K562 (cell line): ENCODE measurements around the gene SLC26A5. TPM values are rescaled to one million over a fixed set of nuclear protein-coding genes. Genes with fewer than 3 reads are reported as not detected.

ENCODE experiments used
- ATAC-seq: fragments of 200-7000 bp; cut with Tn5 transposase; 3 replicates; pipeline ENCODE4 v1.9.1; 2020; ENCODE audit warnings: moderate library complexity
- BruUV-seq: library from RNA; stranded (reverse); fragments of 400-500 nt; replicated peaks from 2 replicates; lab custom pipeline; 2021; lab: Mats Ljungman, UMichigan
- CTCF ChIA-PET: fragments of 300-600 bp; formaldehyde crosslinking; extraction: SDS; loops from one replicate; lab custom pipeline; 2021; ENCODE audit warnings: low intra/inter-chr PET ratio; lab: Yijun Ruan, JAX
- POLR2A ChIA-PET: fragments of 300-600, 350-650 bp; sonication (Branson Sonifier 250); formaldehyde crosslinking; extraction: SDS; loops from one replicate; lab custom pipeline; 2021; ENCODE audit warnings: antibody characterized with exemption, inconsistent platforms; lab: Yijun Ruan, JAX
- DNase-seq, 4 experiments: peaks; one replicate each; pipeline versions ENCODE4 v3.0.0 to v3.0.0-alpha.2; 2011 to 2018; ENCODE audit warnings: low spot score in 3 of 4, mixed read lengths in 3 of 4; ENCODE audit errors: extremely low read depth in 1 of 4
- FAIRE-seq: peaks from 2 replicates; lab custom pipeline; 2011; peaks lifted over from hg19 to GRCh38; lab: Jason Lieb, UNC
- H2AFZ ChIP-seq: 2 replicates; pipeline ENCODE4 v1.6.0; 2011; ENCODE audit warnings: low read depth, low read length, control low read depth, inconsistent platforms
- H3K27ac ChIP-seq: fragments of 200-600 bp; 3 replicates; pipeline ENCODE4 v1.8.0; 2011; ENCODE audit warnings: low read depth, mild to moderate bottlenecking, control low read depth, inconsistent platforms, low read length, moderate library complexity, mixed read lengths; ENCODE audit errors: extremely low read depth
- H3K27me3 ChIP-seq, 2 experiments: fragments of 300-600 bp in 1 of 2; 2 replicates in 1 of 2; 3 replicates in 1 of 2; pipeline versions ENCODE4 v1.6.0 to v1.8.0; 2011; ENCODE audit warnings: inconsistent platforms in 2 of 2, low read length in 2 of 2, mild to moderate bottlenecking in 1 of 2, mixed read lengths in 1 of 2, moderate library complexity in 1 of 2; ENCODE audit not compliant: control insufficient read depth in 2 of 2, insufficient read depth in 2 of 2
- H3K36me3 ChIP-seq: fragments of 300-600 bp; 3 replicates; pipeline ENCODE4 v1.8.0; 2011; ENCODE audit warnings: mild to moderate bottlenecking, low read length, inconsistent platforms; ENCODE audit not compliant: control insufficient read depth, insufficient read depth
- H3K4me1 ChIP-seq, 2 experiments: fragments of 200-600 bp in 1 of 2; replicated peaks in 1 of 2; 2 replicates in 1 of 2; 3 replicates in 1 of 2; pipeline versions ENCODE4 v1.5.1 to v1.8.0; 2011; ENCODE audit warnings: inconsistent platforms in 2 of 2, low read length in 2 of 2, mild to moderate bottlenecking in 1 of 2, mixed read lengths in 1 of 2, moderate library complexity in 1 of 2; ENCODE audit not compliant: control insufficient read depth in 2 of 2, insufficient read depth in 2 of 2
- H3K4me2 ChIP-seq: 2 replicates; pipeline ENCODE4 v1.6.1; 2011; ENCODE audit warnings: low read length, control low read depth, inconsistent platforms, mixed read lengths; ENCODE audit not compliant: insufficient read depth
- H3K4me3 ChIP-seq: fragments of 200-600 bp; sonication (generic), shearing (Covaris generic); 2 replicates; pipeline ENCODE4 v1.5.1; 2016; ENCODE audit warnings: control low read depth, inconsistent platforms
- H3K79me2 ChIP-seq: fragments of 200-600 bp; 3 replicates; pipeline ENCODE4 v1.8.0; 2011; ENCODE audit warnings: low read length, inconsistent platforms; ENCODE audit not compliant: control insufficient read depth, insufficient read depth
- H3K9ac ChIP-seq, 2 experiments: 2 replicates each; pipeline versions ENCODE4 v1.6.0 to v1.6.1; 2011; ENCODE audit warnings: low read depth in 2 of 2, low read length in 2 of 2, control low read depth in 1 of 2, inconsistent platforms in 1 of 2, mild to moderate bottlenecking in 1 of 2, mixed read lengths in 1 of 2; ENCODE audit not compliant: insufficient read depth in 1 of 2
- H3K9me1 ChIP-seq: one replicate; pipeline ENCODE4 v1.6.0; 2011; ENCODE audit warnings: inconsistent platforms, mild to moderate bottlenecking, low read length, moderate library complexity; ENCODE audit not compliant: control insufficient read depth, insufficient read depth
- H3K9me3 ChIP-seq: replicated peaks from 2 replicates; pipeline ENCODE4 v1.5.1; 2011; ENCODE audit warnings: low read depth, low read length, inconsistent platforms; ENCODE audit not compliant: control insufficient read depth, insufficient read depth
- H4K20me1 ChIP-seq: replicated peaks from 2 replicates; pipeline ENCODE4 v1.6.1; 2011; ENCODE audit warnings: low read length, inconsistent platforms, mixed read lengths; ENCODE audit not compliant: control insufficient read depth, insufficient read depth
- CTBP1 ChIP-seq: fragments of 450-650 bp; IDR thresholded peaks from 2 replicates; pipeline ENCODE4 v1.6.1; 2016; ENCODE audit warnings: borderline replicate concordance
- GATAD2A ChIP-seq: fragments of 450-650 bp; IDR thresholded peaks from 2 replicates; pipeline ENCODE4 v1.6.1; 2017
- L3MBTL2 ChIP-seq: fragments of 450-650 bp; IDR thresholded peaks from 2 replicates; pipeline ENCODE4 v1.6.1; 2016; ENCODE audit warnings: mild to moderate bottlenecking, moderate library complexity
- MCM2 ChIP-seq: fragments of 450-650 bp; IDR thresholded peaks from 2 replicates; pipeline ENCODE4 v1.6.1; 2017; ENCODE audit warnings: low read depth, mild to moderate bottlenecking
- NR3C1 ChIP-seq: sonication (generic); formaldehyde crosslinking; IDR thresholded peaks from 2 replicates; pipeline ENCODE4 v1.8.1; 2022; ENCODE audit warnings: missing genetic modification reagents
- SAP30 ChIP-seq: fragments of 200-600 bp; sonication (generic); IDR thresholded peaks from 2 replicates; pipeline ENCODE4 v1.6.1; 2012; ENCODE audit warnings: borderline replicate concordance, low read depth, mild to moderate bottlenecking, moderate library complexity, low read length, control low read depth, inconsistent platforms; ENCODE audit not compliant: insufficient read depth, poor library complexity, severe bottlenecking
- SIN3B ChIP-seq: fragments of 450-650 bp; IDR thresholded peaks from 2 replicates; pipeline ENCODE4 v1.6.1; 2017; ENCODE audit warnings: low read depth, mild to moderate bottlenecking, moderate library complexity
- SOX6 ChIP-seq: fragments of 450-650 bp; IDR thresholded peaks from 2 replicates; pipeline ENCODE4 v1.6.1; 2014; ENCODE audit warnings: mild to moderate bottlenecking
- SRSF9 ChIP-seq: fragments of 200-400 bp; formaldehyde crosslinking; IDR thresholded peaks from 2 replicates; pipeline ENCODE4 v1.6.1; 2017; ENCODE audit warnings: low read depth, low read length, borderline replicate concordance
- SUPT5H ChIP-seq: fragments of 450-650 bp; IDR thresholded peaks from 2 replicates; pipeline ENCODE4 v1.6.1; 2016
- ZFPM2 ChIP-seq: fragments of 250-450 bp; sonication (Bioruptor Pico); IDR thresholded peaks from 2 replicates; pipeline ENCODE4 v1.5.1; 2022; ENCODE audit warnings: mild to moderate bottlenecking
- ZNF436 ChIP-seq: fragments of 250-450, 450-650 bp; sonication (Bioruptor Pico); formaldehyde crosslinking; IDR thresholded peaks from 2 replicates; pipeline ENCODE4 v1.7.0; 2020; ENCODE audit warnings: mild to moderate bottlenecking
- WGBS: fragments of 100-300 bp; shearing (Covaris generic); methylation state at CpG from one replicate; pipeline ENCODE4 v1.1.6; 2016; ENCODE audit warnings: low coverage, mixed read lengths; ENCODE audit not compliant: insufficient coverage; ENCODE audit errors: missing lambda C conversion rate; 5-methylcytosine and 5-hydroxymethylcytosine counted together
- in situ Hi-C: fragments of 300-500 bp; cut with MboI; formaldehyde crosslinking; loops from 4 replicates; pipeline ENCODE4 v1.15.0; 2018; ENCODE audit warnings: inconsistent platforms, mixed read lengths
- intact Hi-C: fragments of 100-400 bp; cut with micrococcal nuclease; formaldehyde crosslinking; loops from 2 replicates; pipeline ENCODE4 v1.14.2; 2022
- polyA plus RNA-seq, 8 experiments: library from polyadenylated mRNA; depleted of rRNA in 4 of 8; stranded (reverse) in 5 of 8; unstranded in 3 of 8; fragments of >200 nt; fragmentation: Nextera tagmentation in 2 of 8; fragmentation: Illumina TruSeq in 1 of 8; extraction: Ambion mirVana in 2 of 8; extraction: Trizol in 1 of 8; gene quantifications; 2 replicates each; pipeline versions ENCODE4 v1.2.1 to v1.2.3, GENCODE V29; 2011 to 2014; ENCODE audit warnings: inconsistent platforms in 1 of 8, missing spikeins in 1 of 8
- total RNA-seq, 7 experiments: library from RNA; depleted of rRNA in 6 of 7; stranded (reverse); fragments of >200 nt in 6 of 7; fragmentation: Illumina TruSeq in 2 of 7; extraction: Trizol in 2 of 7; gene quantifications; 2 replicates each; pipeline versions ENCODE4 v1.2.1 to v1.2.3, GENCODE V29; 2011 to 2021; ENCODE audit warnings: low replicate concordance in 1 of 7
- TF ChIP-seq, protein P1 (sequence below), 3 experiments: fragments of 200-800 bp in 1 of 3; sonication (Bioruptor generic) in 1 of 3; sonication (generic) in 1 of 3; formaldehyde crosslinking in 1 of 3; IDR thresholded peaks; 2 replicates each; pipeline versions ENCODE4 v1.6.1 to v1.8.0; 2016 to 2022; ENCODE audit warnings: mild to moderate bottlenecking in 2 of 3, missing compliant biosample characterization in 2 of 3, missing genetic modification characterization in 2 of 3, missing genetic modification reagents in 1 of 3
- TF ChIP-seq, protein P2 (sequence below): sonication (generic); formaldehyde crosslinking; IDR thresholded peaks from 2 replicates; pipeline ENCODE4 v1.8.1; 2022; ENCODE audit warnings: missing genetic modification reagents
- TF ChIP-seq, protein P3 (sequence below): sonication (generic); formaldehyde crosslinking; IDR thresholded peaks from 2 replicates; pipeline ENCODE4 v1.8.0; 2022; ENCODE audit warnings: missing genetic modification reagents, mild to moderate bottlenecking, borderline replicate concordance
- TF ChIP-seq, protein P4 (sequence below): sonication (generic); formaldehyde crosslinking; IDR thresholded peaks from 2 replicates; pipeline ENCODE4 v1.8.0; 2022; ENCODE audit warnings: mild to moderate bottlenecking, missing genetic modification reagents, borderline replicate concordance

SLC26A5 gene
- total and polyA plus RNA-seq, 9 of the 15 experiments (the other 6 are each of a cell fraction or from before 2014, with no cell fraction given) = not detected

DNA sequence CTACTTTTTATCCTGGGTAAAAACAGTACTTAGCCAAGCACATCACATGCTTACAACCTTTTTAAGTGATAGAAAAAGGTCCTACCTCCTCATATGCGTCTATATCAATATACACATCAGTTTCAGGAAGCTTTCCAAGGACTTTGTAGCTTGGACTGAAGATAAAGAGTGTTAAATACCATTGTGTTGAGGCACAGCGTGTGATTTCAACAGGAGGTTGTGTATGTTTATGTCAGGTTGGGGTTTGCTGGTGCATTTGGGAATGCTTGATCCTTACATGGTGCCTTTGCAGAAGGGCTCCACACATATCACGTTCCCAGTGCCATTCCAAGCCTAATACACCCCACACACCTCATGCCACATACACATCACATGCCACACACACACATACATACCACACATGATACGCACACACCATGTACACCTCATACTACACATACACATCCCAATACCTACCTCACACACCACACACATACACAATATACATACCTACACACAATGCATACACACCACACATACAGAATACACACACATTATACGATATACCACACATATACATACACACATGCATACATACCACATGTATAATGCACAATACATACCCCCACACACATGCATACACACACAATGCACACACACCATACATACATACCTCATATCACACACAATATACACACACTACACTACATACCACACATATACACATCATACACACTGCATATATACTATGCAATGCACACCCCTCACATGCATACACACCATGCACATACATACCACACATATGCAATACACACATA is 65.4 kb downstream of the SLC26A5 start:
- no peak for FAIRE-seq
- peak; percentile 9; the same call in 2 of the 3 replicates for ATAC-seq
- intact Hi-C loops = no loop called here
- peak overlapping the region; percentile 17; the same call in 1 of the 2 replicates for H3K4me2 ChIP-seq
- in situ Hi-C loops = no loop called here
- peaks cover 4 to 18% of the 10 kb centered on the region in 2 experiments; a peak in 4 of 5 replicates for H3K4me1 ChIP-seq
- peaks cover 3% of the 10 kb centered on the region for H3K9me1 ChIP-seq
- H2AFZ ChIP-seq = peak overlapping the region; percentile 41
- H3K9ac ChIP-seq = no peak overlapping the region
- ChIA-PET CTCF (no interaction called here), POLR2A (interaction anchor here (1.0 to 1.4 kb wide), 4 partner anchors 10 to 64 kb away, joined by 4 to 5 read pairs (median 4); partner anchors contain the start of gene PSMC2)
- H3K79me2 ChIP-seq = no peaks in the 10 kb centered on the region
- DNase-seq = no peak
- H4K20me1 ChIP-seq = no peaks in the 10 kb centered on the region; the same call in 1 of the 2 replicates
- H3K27me3 ChIP-seq = no peaks in the 10 kb centered on the region; a peak in 1 of 5 replicates
- BruUV-seq = no TSS peak
- no peaks in the 10 kb centered on the region; the same call in 2 of the 3 replicates for H3K36me3 ChIP-seq
- H3K27ac ChIP-seq = no peak overlapping the region
- WGBS = 31% methylated on average over 5 of the region's 5 CpGs
- no peaks in the 10 kb centered on the region; the same call in 1 of the 2 replicates for H3K9me3 ChIP-seq
- H3K4me3 ChIP-seq = no peak overlapping the region
- no peak for TF ChIP-seq CTBP1
- TF ChIP-seq, protein P1, sequence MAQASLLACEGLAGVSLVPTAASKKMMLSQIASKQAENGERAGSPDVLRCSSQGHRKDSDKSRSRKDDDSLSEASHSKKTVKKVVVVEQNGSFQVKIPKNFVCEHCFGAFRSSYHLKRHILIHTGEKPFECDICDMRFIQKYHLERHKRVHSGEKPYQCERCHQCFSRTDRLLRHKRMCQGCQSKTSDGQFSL (CRISPR knock-in tag; IDR thresholded peaks at IDR 0.05) = no peak
- TF ChIP-seq, protein P1 (tag; IDR thresholded peaks at IDR 0.05) = no peak
- no peak for TF ChIP-seq NR3C1 (CRISPR knock-in tag)
- no peak for TF ChIP-seq L3MBTL2
- TF ChIP-seq, protein P2, sequence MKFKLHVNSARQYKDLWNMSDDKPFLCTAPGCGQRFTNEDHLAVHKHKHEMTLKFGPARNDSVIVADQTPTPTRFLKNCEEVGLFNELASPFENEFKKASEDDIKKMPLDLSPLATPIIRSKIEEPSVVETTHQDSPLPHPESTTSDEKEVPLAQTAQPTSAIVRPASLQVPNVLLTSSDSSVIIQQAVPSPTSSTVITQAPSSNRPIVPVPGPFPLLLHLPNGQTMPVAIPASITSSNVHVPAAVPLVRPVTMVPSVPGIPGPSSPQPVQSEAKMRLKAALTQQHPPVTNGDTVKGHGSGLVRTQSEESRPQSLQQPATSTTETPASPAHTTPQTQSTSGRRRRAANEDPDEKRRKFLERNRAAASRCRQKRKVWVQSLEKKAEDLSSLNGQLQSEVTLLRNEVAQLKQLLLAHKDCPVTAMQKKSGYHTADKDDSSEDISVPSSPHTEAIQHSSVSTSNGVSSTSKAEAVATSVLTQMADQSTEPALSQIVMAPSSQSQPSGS (CRISPR knock-in tag) = peak; percentile 47; the same call in 1 of the 2 replicates
- no peak for TF ChIP-seq SAP30
- no peak for TF ChIP-seq ZFPM2
- no peak for TF ChIP-seq SRSF9
- TF ChIP-seq GATAD2A = no peak
- TF ChIP-seq, protein P3, sequence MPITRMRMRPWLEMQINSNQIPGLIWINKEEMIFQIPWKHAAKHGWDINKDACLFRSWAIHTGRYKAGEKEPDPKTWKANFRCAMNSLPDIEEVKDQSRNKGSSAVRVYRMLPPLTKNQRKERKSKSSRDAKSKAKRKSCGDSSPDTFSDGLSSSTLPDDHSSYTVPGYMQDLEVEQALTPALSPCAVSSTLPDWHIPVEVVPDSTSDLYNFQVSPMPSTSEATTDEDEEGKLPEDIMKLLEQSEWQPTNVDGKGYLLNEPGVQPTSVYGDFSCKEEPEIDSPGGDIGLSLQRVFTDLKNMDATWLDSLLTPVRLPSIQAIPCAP (CRISPR knock-in tag) = no peak
- TF ChIP-seq SUPT5H = no peak
- no peak for TF ChIP-seq MCM2
- TF ChIP-seq SIN3B = no peak
- TF ChIP-seq, protein P4, sequence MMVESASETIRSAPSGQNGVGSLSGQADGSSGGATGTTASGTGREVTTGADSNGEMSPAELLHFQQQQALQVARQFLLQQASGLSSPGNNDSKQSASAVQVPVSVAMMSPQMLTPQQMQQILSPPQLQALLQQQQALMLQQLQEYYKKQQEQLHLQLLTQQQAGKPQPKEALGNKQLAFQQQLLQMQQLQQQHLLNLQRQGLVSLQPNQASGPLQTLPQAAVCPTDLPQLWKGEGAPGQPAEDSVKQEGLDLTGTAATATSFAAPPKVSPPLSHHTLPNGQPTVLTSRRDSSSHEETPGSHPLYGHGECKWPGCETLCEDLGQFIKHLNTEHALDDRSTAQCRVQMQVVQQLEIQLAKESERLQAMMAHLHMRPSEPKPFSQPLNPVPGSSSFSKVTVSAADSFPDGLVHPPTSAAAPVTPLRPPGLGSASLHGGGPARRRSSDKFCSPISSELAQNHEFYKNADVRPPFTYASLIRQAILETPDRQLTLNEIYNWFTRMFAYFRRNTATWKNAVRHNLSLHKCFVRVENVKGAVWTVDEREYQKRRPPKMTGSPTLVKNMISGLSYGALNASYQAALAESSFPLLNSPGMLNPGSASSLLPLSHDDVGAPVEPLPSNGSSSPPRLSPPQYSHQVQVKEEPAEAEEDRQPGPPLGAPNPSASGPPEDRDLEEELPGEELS (CRISPR knock-in tag) = no peak
- TF ChIP-seq SOX6 = 0 out of 2 replicates have a peak, but pooled peaks have one; percentile 18
- no peak for TF ChIP-seq ZNF436 (CRISPR knock-in tag)
